Measurements from ENCODE around the gene ZDHHC24. TPM values are rescaled to one million over a fixed set of nuclear protein-coding genes. Genes with fewer than 3 reads are reported as not detected.
"Not testable (repeated sequence)": the region's sequence is repeated elsewhere in the genome, so short reads cannot be mapped to it uniquely, and the experiment has no call there.

ZDHHC24 gene
- polyA plus RNA-seq, 1 donor from 2014 or later = 15.9 TPM

DNA sequence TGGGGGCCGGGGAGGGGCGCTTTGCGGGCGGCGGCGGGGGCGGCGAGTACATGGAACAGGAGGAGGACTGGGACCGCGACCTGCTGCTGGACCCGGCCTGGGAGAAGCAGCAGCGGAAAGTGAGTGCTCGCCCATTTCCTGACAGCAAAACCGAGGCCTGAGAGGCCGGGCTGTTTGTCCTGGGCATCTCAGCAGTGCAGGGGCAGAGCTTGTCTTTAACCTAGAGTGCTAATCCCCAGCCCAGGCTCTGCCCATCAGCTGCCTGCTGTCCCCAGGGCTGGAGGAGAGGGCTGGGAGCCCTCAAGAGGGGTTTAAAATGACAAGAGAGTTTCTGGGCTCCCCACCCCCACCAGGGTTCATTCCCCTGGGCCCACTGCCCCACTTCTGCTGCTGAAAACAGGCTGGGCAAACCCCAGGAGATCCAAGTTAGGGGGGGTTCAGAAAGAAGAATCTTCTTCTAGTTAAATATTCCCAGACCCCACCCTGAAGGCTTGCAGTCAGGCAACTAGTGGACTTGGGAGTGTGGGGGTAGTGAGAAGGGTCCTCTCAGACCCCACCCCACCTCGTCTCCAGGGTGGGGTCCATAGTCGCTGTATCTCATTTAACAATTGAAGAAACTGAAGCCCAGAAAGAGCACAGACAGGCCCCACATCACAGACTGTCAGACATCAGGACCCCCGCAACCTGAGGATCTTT is 1.3 kb upstream of the ZDHHC24 start:
- no peaks in the 10 kb centered on the region for H3F3A ChIP-seq (ENCODE audit: insufficient read depth, low read length, poor library complexity, severe bottlenecking)
- H3K36me3 ChIP-seq (ENCODE audit: insufficient read depth, low read length) = no peaks in the 10 kb centered on the region
- H3K79me2 ChIP-seq (replicated peaks; ENCODE audit: insufficient read depth, low read length) = no peaks in the 10 kb centered on the region
- H3K9ac ChIP-seq (ENCODE audit: low read length) = no peak overlapping the region
- no peak overlapping the region for H3K4me3 ChIP-seq (ENCODE audit: low read length)
- no peaks in the 10 kb centered on the region for H3K27me3 ChIP-seq (ENCODE audit: insufficient read depth, low read depth, low read length)
- H3K27ac ChIP-seq (ENCODE audit: low read length) = no peak overlapping the region
- no peaks in the 10 kb centered on the region for H3K9me2 ChIP-seq (ENCODE audit: insufficient read depth, low read length)
- H3K9me3 ChIP-seq (ENCODE audit: low read length) = no peaks in the 10 kb centered on the region
- TF ChIP-seq EP300 (conservative IDR thresholded peaks at IDR 0.05; ENCODE audit: poor library complexity, severe bottlenecking) = no peak
- TF ChIP-seq EZH2 (IDR thresholded peaks at IDR 0.05; ENCODE audit: borderline replicate concordance, insufficient read depth, low read length, poor library complexity, severe bottlenecking) = no peak
- TF ChIP-seq SMC3 (conservative IDR thresholded peaks at IDR 0.05; ENCODE audit: poor library complexity) = no peak
- no peak for TF ChIP-seq POLR2AphosphoS5 (IDR thresholded peaks at IDR 0.05)
- TF ChIP-seq REST (IDR thresholded peaks at IDR 0.05; ENCODE audit: borderline replicate concordance) = no peak
- no peak for TF ChIP-seq MXI1 (conservative IDR thresholded peaks at IDR 0.05; ENCODE audit: poor library complexity, severe bottlenecking)
- no peak for TF ChIP-seq CTCF (IDR thresholded peaks at IDR 0.05; ENCODE audit: poor library complexity, severe bottlenecking)
- TF ChIP-seq TAF1 (IDR thresholded peaks at IDR 0.05; ENCODE audit: low read depth) = no peak
- no peak for TF ChIP-seq RAD21 (conservative IDR thresholded peaks at IDR 0.05)
- no peak overlapping the region for H3K4me2 ChIP-seq (ENCODE audit: low read length)
- no peaks in the 10 kb centered on the region for H4K20me1 ChIP-seq (ENCODE audit: insufficient read depth)
- H2AFZ ChIP-seq (ENCODE audit: low read depth, low read length) = no peak overlapping the region

GRCh38 chr11:66546368-66546965 is 619 bp upstream of the ZDHHC24 start, which contains the start of gene ACTN3:
TSS of gene ACTN3 (plus strand) at chr11:66546903. CDS start at chr11:66546938, 35 bp downstream.
- no peak for TF ChIP-seq MXI1 (conservative IDR thresholded peaks at IDR 0.05; ENCODE audit: poor library complexity, severe bottlenecking)
- TF ChIP-seq EZH2 (IDR thresholded peaks at IDR 0.05; ENCODE audit: borderline replicate concordance, insufficient read depth, low read length, poor library complexity, severe bottlenecking) = no peak
- no peak for TF ChIP-seq RAD21 (conservative IDR thresholded peaks at IDR 0.05)
- no peak for TF ChIP-seq SMC3 (conservative IDR thresholded peaks at IDR 0.05; ENCODE audit: poor library complexity)
- no peak for TF ChIP-seq EP300 (conservative IDR thresholded peaks at IDR 0.05; ENCODE audit: poor library complexity, severe bottlenecking)
- TF ChIP-seq REST (IDR thresholded peaks at IDR 0.05; ENCODE audit: borderline replicate concordance) = peak; percentile 27
- TF ChIP-seq TAF1 (IDR thresholded peaks at IDR 0.05; ENCODE audit: low read depth) = no peak
- H3K4me2 ChIP-seq (ENCODE audit: low read length) = peak within 1 kb of the TSS; percentile 87
- no peaks in the 10 kb centered on the region for H3K36me3 ChIP-seq (ENCODE audit: insufficient read depth, low read length)
- H2AFZ ChIP-seq (ENCODE audit: low read depth, low read length) = peak within 1 kb of the TSS; percentile 48
- no peaks in the 10 kb centered on the region for H4K20me1 ChIP-seq (ENCODE audit: insufficient read depth)
- peak within 1 kb of the TSS; percentile 86 for H3K9ac ChIP-seq (ENCODE audit: low read length)
- H3K9me2 ChIP-seq (ENCODE audit: insufficient read depth, low read length) = no peaks in the 10 kb centered on the region
- H3K27me3 ChIP-seq (ENCODE audit: insufficient read depth, low read depth, low read length) = no peaks in the 10 kb centered on the region
- H3K4me3 ChIP-seq (ENCODE audit: low read length) = peak within 1 kb of the TSS; percentile 81
- no peak within 1 kb of the TSS for H3K27ac ChIP-seq (ENCODE audit: low read length)
- H3K79me2 ChIP-seq (replicated peaks; ENCODE audit: insufficient read depth, low read length) = no peaks in the 10 kb centered on the region
- H3F3A ChIP-seq (ENCODE audit: insufficient read depth, low read length, poor library complexity, severe bottlenecking) = no peaks in the 10 kb centered on the region
- no peaks in the 10 kb centered on the region for H3K9me3 ChIP-seq (ENCODE audit: low read length)

- H3K27me3 ChIP-seq (ENCODE audit: insufficient read depth, low read depth, low read length); H3K27ac ChIP-seq (ENCODE audit: low read length); H3K9me3 ChIP-seq (ENCODE audit: low read length); H4K20me1 ChIP-seq (ENCODE audit: insufficient read depth); H2AFZ ChIP-seq (ENCODE audit: low read depth, low read length); H3F3A ChIP-seq (ENCODE audit: insufficient read depth, low read length, poor library complexity, severe bottlenecking); H3K36me3 ChIP-seq (ENCODE audit: insufficient read depth, low read length); H3K79me2 ChIP-seq (replicated peaks; ENCODE audit: insufficient read depth, low read length); H3K9me2 ChIP-seq (ENCODE audit: insufficient read depth, low read length): not testable (repeated sequence)
- H3K4me2 ChIP-seq (ENCODE audit: low read length) = peak overlapping the region; percentile 87
- H3K9ac ChIP-seq (ENCODE audit: low read length) = peak overlapping the region; percentile 86
- peak overlapping the region; percentile 81 for H3K4me3 ChIP-seq (ENCODE audit: low read length)
These were observed 896 bp downstream of the ZDHHC24 start for GRCh38 chr11:66544952-66545351.
